GM12801 (cell line): ENCODE data around the gene COG1.

Experiments used
- CTCF ChIP-seq: IDR thresholded peaks from one replicate; pipeline ENCODE4 v1.5.1; 2011; ENCODE audit warnings: control low read depth; ENCODE audit not compliant: insufficient read length; ENCODE audit errors: extremely low read depth

Gene COG1

GRCh38 chr17:73156166-73156840 lies 36.6 kb upstream of the COG1 start:
- TF ChIP-seq CTCF: no peak

GRCh38 chr17:73156887-73157520 lies 35.9 kb upstream of the COG1 start:
- TF ChIP-seq CTCF: no peak

GRCh38 chr17:73157521-73157890 lies 35.3 kb upstream of the COG1 start:
- TF ChIP-seq CTCF: no peak

GRCh38 chr17:73158133-73158532 lies 34.7 kb upstream of the COG1 start:
- no peak for TF ChIP-seq CTCF

GRCh38 chr17:73160980-73161630 lies 31.8 kb upstream of the COG1 start:
- TF ChIP-seq CTCF: no peak

GRCh38 chr17:73163043-73163442 lies 29.8 kb upstream of the COG1 start:
- TF ChIP-seq CTCF: no peak

- TF ChIP-seq CTCF: no peak
Observed at GRCh38 chr17:73165616-73166404, 27.0 kb upstream of the COG1 start.
